K562 (cell line): Measurements from ENCODE around the gene PRR19. TPM values are rescaled to one million over a fixed set of nuclear protein-coding genes. Genes with fewer than 3 reads are reported as not detected.

ENCODE experiments used
- ATAC-seq: fragments of 200-7000 bp; cut with Tn5 transposase; 3 replicates; pipeline ENCODE4 v1.9.1; 2020; ENCODE audit warnings: moderate library complexity
- BruUV-seq: library from RNA; stranded (reverse); fragments of 400-500 nt; replicated peaks from 2 replicates; lab custom pipeline; 2021; lab: Mats Ljungman, UMichigan
- CTCF ChIA-PET: fragments of 300-600 bp; formaldehyde crosslinking; extraction: SDS; loops from one replicate; lab custom pipeline; 2021; ENCODE audit warnings: low intra/inter-chr PET ratio; lab: Yijun Ruan, JAX
- POLR2A ChIA-PET: fragments of 300-600, 350-650 bp; sonication (Branson Sonifier 250); formaldehyde crosslinking; extraction: SDS; loops from one replicate; lab custom pipeline; 2021; ENCODE audit warnings: antibody characterized with exemption, inconsistent platforms; lab: Yijun Ruan, JAX
- DNase-seq, 4 experiments: peaks; one replicate each; pipeline versions ENCODE4 v3.0.0 to v3.0.0-alpha.2; 2011 to 2018; ENCODE audit warnings: low spot score in 3 of 4, mixed read lengths in 3 of 4; ENCODE audit errors: extremely low read depth in 1 of 4
- FAIRE-seq: peaks from 2 replicates; lab custom pipeline; 2011; peaks lifted over from hg19 to GRCh38; lab: Jason Lieb, UNC
- H2AFZ ChIP-seq: 2 replicates; pipeline ENCODE4 v1.6.0; 2011; ENCODE audit warnings: low read depth, low read length, control low read depth, inconsistent platforms
- H3K27ac ChIP-seq: fragments of 200-600 bp; 3 replicates; pipeline ENCODE4 v1.8.0; 2011; ENCODE audit warnings: low read depth, mild to moderate bottlenecking, control low read depth, inconsistent platforms, low read length, moderate library complexity, mixed read lengths; ENCODE audit errors: extremely low read depth
- H3K27me3 ChIP-seq, 2 experiments: fragments of 300-600 bp in 1 of 2; 2 replicates in 1 of 2; 3 replicates in 1 of 2; pipeline versions ENCODE4 v1.6.0 to v1.8.0; 2011; ENCODE audit warnings: inconsistent platforms in 2 of 2, low read length in 2 of 2, mild to moderate bottlenecking in 1 of 2, mixed read lengths in 1 of 2, moderate library complexity in 1 of 2; ENCODE audit not compliant: control insufficient read depth in 2 of 2, insufficient read depth in 2 of 2
- H3K36me3 ChIP-seq: fragments of 300-600 bp; 3 replicates; pipeline ENCODE4 v1.8.0; 2011; ENCODE audit warnings: mild to moderate bottlenecking, low read length, inconsistent platforms; ENCODE audit not compliant: control insufficient read depth, insufficient read depth
- H3K4me1 ChIP-seq, 2 experiments: fragments of 200-600 bp in 1 of 2; replicated peaks in 1 of 2; 2 replicates in 1 of 2; 3 replicates in 1 of 2; pipeline versions ENCODE4 v1.5.1 to v1.8.0; 2011; ENCODE audit warnings: inconsistent platforms in 2 of 2, low read length in 2 of 2, mild to moderate bottlenecking in 1 of 2, mixed read lengths in 1 of 2, moderate library complexity in 1 of 2; ENCODE audit not compliant: control insufficient read depth in 2 of 2, insufficient read depth in 2 of 2
- H3K4me2 ChIP-seq: 2 replicates; pipeline ENCODE4 v1.6.1; 2011; ENCODE audit warnings: low read length, control low read depth, inconsistent platforms, mixed read lengths; ENCODE audit not compliant: insufficient read depth
- H3K4me3 ChIP-seq: fragments of 200-600 bp; sonication (generic), shearing (Covaris generic); 2 replicates; pipeline ENCODE4 v1.5.1; 2016; ENCODE audit warnings: control low read depth, inconsistent platforms
- H3K79me2 ChIP-seq: fragments of 200-600 bp; 3 replicates; pipeline ENCODE4 v1.8.0; 2011; ENCODE audit warnings: low read length, inconsistent platforms; ENCODE audit not compliant: control insufficient read depth, insufficient read depth
- H3K9ac ChIP-seq, 2 experiments: 2 replicates each; pipeline versions ENCODE4 v1.6.0 to v1.6.1; 2011; ENCODE audit warnings: low read depth in 2 of 2, low read length in 2 of 2, control low read depth in 1 of 2, inconsistent platforms in 1 of 2, mild to moderate bottlenecking in 1 of 2, mixed read lengths in 1 of 2; ENCODE audit not compliant: insufficient read depth in 1 of 2
- H3K9me1 ChIP-seq: one replicate; pipeline ENCODE4 v1.6.0; 2011; ENCODE audit warnings: inconsistent platforms, mild to moderate bottlenecking, low read length, moderate library complexity; ENCODE audit not compliant: control insufficient read depth, insufficient read depth
- H3K9me3 ChIP-seq: replicated peaks from 2 replicates; pipeline ENCODE4 v1.5.1; 2011; ENCODE audit warnings: low read depth, low read length, inconsistent platforms; ENCODE audit not compliant: control insufficient read depth, insufficient read depth
- H4K20me1 ChIP-seq: replicated peaks from 2 replicates; pipeline ENCODE4 v1.6.1; 2011; ENCODE audit warnings: low read length, inconsistent platforms, mixed read lengths; ENCODE audit not compliant: control insufficient read depth, insufficient read depth
- NFXL1 ChIP-seq: fragments of 450-650 bp; formaldehyde crosslinking; IDR thresholded peaks from 2 replicates; pipeline ENCODE4 v1.4.0; 2021; ENCODE audit warnings: mild to moderate bottlenecking
- TFE3 ChIP-seq: fragments of 450-650 bp; formaldehyde crosslinking; IDR thresholded peaks from 2 replicates; pipeline ENCODE4 v1.4.0; 2020; ENCODE audit warnings: mild to moderate bottlenecking, mixed read lengths
- WGBS: fragments of 100-300 bp; shearing (Covaris generic); methylation state at CpG from one replicate; pipeline ENCODE4 v1.1.6; 2016; ENCODE audit warnings: low coverage, mixed read lengths; ENCODE audit not compliant: insufficient coverage; ENCODE audit errors: missing lambda C conversion rate; 5-methylcytosine and 5-hydroxymethylcytosine counted together
- in situ Hi-C: fragments of 300-500 bp; cut with MboI; formaldehyde crosslinking; loops from 4 replicates; pipeline ENCODE4 v1.15.0; 2018; ENCODE audit warnings: inconsistent platforms, mixed read lengths
- intact Hi-C: fragments of 100-400 bp; cut with micrococcal nuclease; formaldehyde crosslinking; loops from 2 replicates; pipeline ENCODE4 v1.14.2; 2022
- polyA plus RNA-seq, 8 experiments: library from polyadenylated mRNA; depleted of rRNA in 4 of 8; stranded (reverse) in 5 of 8; unstranded in 3 of 8; fragments of >200 nt; fragmentation: Nextera tagmentation in 2 of 8; fragmentation: Illumina TruSeq in 1 of 8; extraction: Ambion mirVana in 2 of 8; extraction: Trizol in 1 of 8; gene quantifications; 2 replicates each; pipeline versions ENCODE4 v1.2.1 to v1.2.3, GENCODE V29; 2011 to 2014; ENCODE audit warnings: inconsistent platforms in 1 of 8, missing spikeins in 1 of 8
- total RNA-seq, 7 experiments: library from RNA; depleted of rRNA in 6 of 7; stranded (reverse); fragments of >200 nt in 6 of 7; fragmentation: Illumina TruSeq in 2 of 7; extraction: Trizol in 2 of 7; gene quantifications; 2 replicates each; pipeline versions ENCODE4 v1.2.1 to v1.2.3, GENCODE V29; 2011 to 2021; ENCODE audit warnings: low replicate concordance in 1 of 7

PRR19 gene
- total and polyA plus RNA-seq, 9 of the 15 experiments (the other 6 are each of a cell fraction or from before 2014, with no cell fraction given): 0.10 to 1.6 (median 0.54) TPM

- WGBS: 87% methylated on average over 3 of the region's 3 CpGs
- no peak for FAIRE-seq
- in situ Hi-C loops: no loop called here
Observed at GRCh38 chr19:42271045-42271419, 30.9 kb upstream of the PRR19 start.

More at GRCh38 chr19:42271045-42271419, 30.9 kb upstream of the PRR19 start:
- Histone ChIP-seq H3K9me3 (no peaks in the 10 kb centered on the region), H3K27ac (peak overlapping the region; percentile 91), H3K9me1 (no peaks in the 10 kb centered on the region), H3K4me2 (peak overlapping the region; percentile 96; the same call in 1 of the 2 replicates), H3K27me3 (no peaks in the 10 kb centered on the region), H3K4me3 (no peak overlapping the region), H4K20me1 (no peaks in the 10 kb centered on the region), H3K79me2 (peaks cover 32% of the 10 kb centered on the region), H3K9ac (peak overlapping the region; percentile 17 to 99), H2AFZ (no peak overlapping the region), H3K4me1 (peaks cover 17 to 56% of the 10 kb centered on the region in 2 experiments), H3K36me3 (peaks cover 46% of the 10 kb centered on the region)
- CTCF ChIA-PET: no interaction called here
- no peak for DNase-seq
- intact Hi-C loops: no loop called here
- POLR2A ChIA-PET: interaction anchor here (1.5 to 2.9 kb wide), 4 partner anchors 9 to 24 kb away, joined by 4 to 16 read pairs (median 8); no protein-coding TSS in a partner anchor
- BruUV-seq: no TSS peak
- no peak for ATAC-seq
- TF ChIP-seq NFXL1 (CRISPR knock-in tag): no peak
- peak; percentile 21 for TF ChIP-seq TFE3 (CRISPR knock-in tag)
